ENCODE results near the gene EMC10.
A peak's percentile ranks its signal among the peaks of the same experiment; 100 is the strongest.
"Not testable (repeated sequence)": the region's sequence is repeated elsewhere in the genome, so short reads cannot be mapped to it uniquely, and the experiment has no call there.

The EMC10 gene

GRCh38 chr19:50476224-50476906 lies at the start of gene EMC10, which contains the start of gene GARIN5A:
Gene EMC10, plus strand, starts transcription at chr19:50476507. Its CDS starts 38 bp downstream, at chr19:50476545.
Gene GARIN5A, minus strand, starts transcription at chr19:50476848. Its CDS starts 460 bp downstream, at chr19:50476388.
- DNase-seq (ENCODE audit: low read depth) = peak; percentile 76

GRCh38 chr19:50427318-50427925 lies 48.9 kb upstream of the EMC10 start:
- DNase-seq (ENCODE audit: low read depth) = no peak

- DNase-seq (ENCODE audit: low read depth) = no peak
These were observed 48.3 kb upstream of the EMC10 start for GRCh38 chr19:50427997-50428425.

- DNase-seq (ENCODE audit: low read depth) = no peak
These were observed 47.4 kb upstream of the EMC10 start for GRCh38 chr19:50428772-50429463.

GRCh38 chr19:50430888-50431342 lies 45.4 kb upstream of the EMC10 start:
- DNase-seq (ENCODE audit: low read depth) = no peak

- peak; percentile 90 for DNase-seq (ENCODE audit: low read depth)
These were observed 44.7 kb upstream of the EMC10 start for GRCh38 chr19:50431343-50432220.

- no peak for DNase-seq (ENCODE audit: low read depth)
These were observed 43.9 kb upstream of the EMC10 start, which contains the start of gene MYBPC2 for GRCh38 chr19:50432221-50433028. Gene MYBPC2, plus strand, starts transcription at chr19:50432892. Its CDS starts 62 bp downstream, at chr19:50432954.

- no peak for DNase-seq (ENCODE audit: low read depth)
These were observed 42.8 kb upstream of the EMC10 start for GRCh38 chr19:50433201-50434180.

GRCh38 chr19:50434525-50434924 lies 41.8 kb upstream of the EMC10 start:
- no peak for DNase-seq (ENCODE audit: low read depth)

GRCh38 chr19:50435221-50435620 lies 41.1 kb upstream of the EMC10 start:
- no peak for DNase-seq (ENCODE audit: low read depth)

GRCh38 chr19:50435627-50436026 lies 40.7 kb upstream of the EMC10 start:
- DNase-seq (ENCODE audit: low read depth) = no peak

GRCh38 chr19:50437862-50438449 lies 38.4 kb upstream of the EMC10 start:
- no peak for DNase-seq (ENCODE audit: low read depth)

- not testable (repeated sequence) for DNase-seq (ENCODE audit: low read depth)
These were observed 37.2 kb upstream of the EMC10 start for GRCh38 chr19:50439130-50439529.

GRCh38 chr19:50444059-50444458 lies 32.2 kb upstream of the EMC10 start:
- no peak for DNase-seq (ENCODE audit: low read depth)

GRCh38 chr19:50447053-50447452 lies 29.3 kb upstream of the EMC10 start:
- no peak for DNase-seq (ENCODE audit: low read depth)

GRCh38 chr19:50447750-50448149 lies 28.6 kb upstream of the EMC10 start:
- DNase-seq (ENCODE audit: low read depth) = no peak

GRCh38 chr19:50449236-50449899 lies 26.9 kb upstream of the EMC10 start:
- no peak for DNase-seq (ENCODE audit: low read depth)

GRCh38 chr19:50450369-50451222 lies 25.7 kb upstream of the EMC10 start:
- DNase-seq (ENCODE audit: low read depth) = no peak

All from stimulated activated CD8-positive, alpha-beta memory T cell treated with anti-CD3 and anti-CD28 coated beads, Interleukin-15, amount 100 ng/mL, for 1 hour (primary cell).